GM12865 (cell line): ENCODE results near the gene POU6F2.

ENCODE experiments used
- DNase-seq: peaks from one replicate; pipeline ENCODE4 v3.0.0; 2010; ENCODE audit warnings: low read depth
- H3K4me3 ChIP-seq: 2 replicates; pipeline ENCODE4 v1.5.1; 2011; ENCODE audit warnings: mild to moderate bottlenecking, low read depth, low read length, control low read depth
- CTCF ChIP-seq: IDR thresholded peaks from 2 replicates; pipeline ENCODE4 v1.5.1; 2011; ENCODE audit warnings: low read length, control low read depth, low read depth, inconsistent platforms; ENCODE audit not compliant: insufficient read depth; ENCODE audit errors: missing control alignments

The POU6F2 gene

DNA sequence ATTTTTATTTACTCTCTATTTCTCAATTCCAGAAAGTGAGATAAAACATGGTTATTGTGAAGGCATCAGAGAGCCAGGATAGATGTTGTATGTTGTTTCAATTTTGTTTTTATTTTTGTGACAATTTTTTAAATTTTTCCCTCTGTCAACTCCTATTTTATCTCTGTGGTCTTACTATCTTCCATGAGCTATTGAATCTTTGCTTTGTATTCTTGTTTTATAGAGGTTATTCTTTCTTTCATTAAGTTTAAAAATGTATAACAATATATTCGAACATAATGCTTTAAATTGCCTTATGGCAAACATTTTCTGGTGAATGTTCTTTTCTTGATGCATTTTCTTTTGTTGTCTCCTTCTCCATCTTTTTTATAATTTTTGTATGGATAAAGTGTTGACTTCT, 78.4 kb downstream of the POU6F2 start:
- TF ChIP-seq CTCF: no peak
- DNase-seq: no peak

DNA sequence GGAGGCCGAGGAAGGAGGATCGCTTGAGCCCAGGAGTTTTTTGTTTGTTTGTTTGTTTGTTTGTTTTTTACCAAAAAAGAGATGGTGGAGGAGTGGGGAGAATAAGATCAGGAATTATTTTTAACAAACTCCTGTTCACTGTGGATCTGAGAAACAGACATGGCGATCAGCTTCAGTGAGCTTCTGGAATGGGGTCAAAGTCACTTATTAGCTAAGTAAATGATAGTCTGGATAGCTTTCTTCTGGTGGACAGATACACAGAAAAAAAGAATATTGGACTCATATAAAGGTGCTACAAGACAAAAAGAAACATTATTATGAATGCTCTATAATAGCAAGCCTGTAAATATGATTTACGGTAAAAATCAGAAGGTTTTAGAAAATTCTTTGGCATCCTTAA, 85.1 kb downstream of the POU6F2 start:
- TF ChIP-seq CTCF: no peak
- H3K4me3 ChIP-seq: no peak overlapping the region
- no peak for DNase-seq

More for the DNA sequence above, 78.4 kb downstream of the POU6F2 start:
- H3K4me3 ChIP-seq: no peak overlapping the region

DNA sequence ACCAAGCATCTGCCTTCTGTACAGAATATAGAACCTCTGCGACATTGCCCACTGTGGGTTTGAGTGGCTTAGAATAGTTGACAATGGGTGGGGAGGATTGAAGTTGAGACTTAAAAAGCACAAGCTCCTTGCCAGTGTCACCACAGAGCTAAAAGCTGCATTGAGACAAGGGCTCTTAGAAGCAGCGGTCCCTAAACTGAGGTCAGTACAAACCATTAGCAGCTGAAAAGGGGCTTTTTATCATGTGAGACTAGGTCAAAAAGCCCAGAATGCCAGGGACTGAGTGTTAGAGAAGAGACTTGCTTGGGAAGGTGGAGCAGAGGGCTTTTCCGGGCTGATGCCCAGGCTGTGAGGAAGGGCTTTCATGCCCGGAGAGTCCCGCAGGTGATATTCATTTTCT, 91.3 kb downstream of the POU6F2 start:
- DNase-seq: no peak
- H3K4me3 ChIP-seq: no peak overlapping the region
- no peak for TF ChIP-seq CTCF

DNA sequence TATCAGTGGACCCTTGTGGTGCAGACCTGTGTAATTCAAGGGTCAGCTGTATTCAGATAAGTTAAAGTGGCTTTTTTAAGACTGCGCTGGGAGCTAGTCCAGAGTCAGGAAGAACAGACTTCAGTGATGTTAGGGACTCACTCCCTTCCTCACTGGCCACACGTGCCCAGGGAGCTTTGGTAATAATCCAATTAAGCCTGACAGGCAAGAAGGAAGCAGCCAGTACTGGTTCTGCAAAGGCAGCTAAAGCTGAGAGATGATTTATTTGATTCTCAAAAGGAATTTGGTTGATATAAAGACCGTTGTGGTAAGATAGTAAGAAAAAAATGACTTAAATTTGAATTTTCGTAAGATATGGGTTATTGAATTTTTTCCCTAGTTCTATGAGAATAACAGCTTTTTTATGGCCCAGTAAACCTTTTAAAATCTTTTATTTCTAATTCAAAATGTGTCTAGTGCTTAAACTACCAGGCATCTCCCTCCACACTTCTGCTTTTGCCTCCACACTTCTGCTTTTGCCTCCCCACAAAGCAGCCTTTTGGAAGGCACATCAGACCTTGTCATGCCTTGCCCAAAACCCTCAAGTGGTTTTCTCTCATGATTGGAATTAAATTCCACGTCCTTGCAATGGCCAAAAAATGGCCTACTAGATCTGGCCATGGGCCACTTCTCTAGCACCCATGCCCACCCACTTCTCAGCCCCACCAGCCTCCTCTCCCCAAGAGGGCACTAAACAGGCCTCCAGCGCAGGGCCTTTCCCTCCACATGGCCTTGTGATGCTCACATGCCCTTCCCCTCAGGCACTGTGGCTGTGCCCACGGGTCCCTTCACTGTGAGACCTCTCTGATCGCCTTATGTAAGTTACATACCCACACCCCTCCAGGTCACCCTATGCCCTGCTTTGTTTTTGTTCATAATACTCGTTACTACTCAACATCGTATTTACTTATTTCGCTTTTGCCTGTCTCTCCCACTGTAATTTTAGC, 92.5 kb downstream of the POU6F2 start:
- no peak for TF ChIP-seq CTCF
- DNase-seq: no peak
- H3K4me3 ChIP-seq: no peak overlapping the region

GRCh38 chr7:39071116-39071515, 93.4 kb downstream of the POU6F2 start:
- no peak for TF ChIP-seq CTCF
- no peak for DNase-seq
- H3K4me3 ChIP-seq: no peak overlapping the region

DNA sequence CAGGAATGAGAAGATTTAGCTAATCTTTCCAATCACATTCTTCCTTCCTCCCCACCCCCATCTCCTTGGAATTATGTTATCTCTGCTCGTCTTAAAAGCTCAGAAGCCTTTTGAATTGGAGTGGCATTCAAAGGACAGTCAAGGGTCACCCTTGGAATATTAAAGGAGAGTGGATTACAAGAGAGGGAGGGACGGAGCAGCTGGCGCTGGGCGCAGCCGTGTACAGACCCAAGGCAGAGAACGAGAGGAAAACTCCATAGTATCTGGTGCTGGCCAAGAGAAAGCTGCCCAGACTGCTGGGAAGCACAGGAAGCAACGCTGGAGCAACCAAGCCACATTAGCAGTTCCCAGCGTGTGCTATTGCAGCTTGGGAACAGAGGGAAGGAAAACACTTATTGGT, 95.7 kb downstream of the POU6F2 start:
- no peak for DNase-seq
- H3K4me3 ChIP-seq: no peak overlapping the region
- no peak for TF ChIP-seq CTCF
